Measurements from ENCODE around the gene SLC9A6. TPM values are rescaled to one million over a fixed set of nuclear protein-coding genes. Genes with fewer than 3 reads are reported as not detected.

SLC9A6 gene
- total RNA-seq, 1 donor from 2014 or later, result 16.7 TPM

DNA sequence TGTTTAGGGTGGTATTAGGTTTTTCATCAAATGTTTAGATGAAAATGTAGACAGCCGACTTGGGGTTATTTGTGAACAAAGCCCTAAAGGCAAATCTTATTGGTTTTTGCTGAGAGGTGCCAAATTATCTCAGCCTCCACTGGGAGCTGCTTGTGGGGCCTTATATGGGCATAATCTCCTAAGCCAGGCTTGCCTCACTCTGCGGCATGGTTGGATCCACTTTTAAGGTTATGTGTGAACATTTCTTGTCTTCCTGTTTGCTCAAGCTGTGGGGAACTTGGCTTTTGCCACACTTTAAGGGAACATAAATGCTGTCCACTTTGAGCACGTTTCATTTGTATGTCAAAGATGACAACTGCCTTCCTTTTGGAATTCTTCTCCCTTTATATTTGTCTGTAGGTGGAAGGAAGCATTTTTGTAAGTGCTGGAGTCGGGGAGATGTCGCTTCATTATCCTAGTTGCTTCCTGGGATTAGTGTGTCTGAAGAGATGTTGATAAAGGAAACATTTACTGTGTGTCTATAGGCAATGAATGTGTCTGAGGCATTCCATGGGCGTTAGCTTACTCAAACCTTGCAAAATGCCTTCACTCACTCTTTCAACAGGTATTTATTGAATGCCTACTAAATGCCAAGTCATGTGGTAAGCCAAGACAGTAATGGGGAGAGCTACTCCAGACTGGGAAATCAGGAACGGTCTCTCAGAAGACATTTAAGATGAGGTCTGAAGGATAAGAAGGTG is 78.3 kb downstream of the SLC9A6 start:
- no peaks in the 10 kb centered on the region for H3K36me3 Mint-ChIP-seq (ENCODE audit: low read depth)
- ChIA-PET CTCF (no interaction called here), POLR2A (interaction anchor here (0.6 kb wide), 1 partner anchor 12 kb away, joined by 3 read pairs; no protein-coding TSS in a partner anchor)
- DNase-seq, result no peak
- TF ChIP-seq, protein P1, sequence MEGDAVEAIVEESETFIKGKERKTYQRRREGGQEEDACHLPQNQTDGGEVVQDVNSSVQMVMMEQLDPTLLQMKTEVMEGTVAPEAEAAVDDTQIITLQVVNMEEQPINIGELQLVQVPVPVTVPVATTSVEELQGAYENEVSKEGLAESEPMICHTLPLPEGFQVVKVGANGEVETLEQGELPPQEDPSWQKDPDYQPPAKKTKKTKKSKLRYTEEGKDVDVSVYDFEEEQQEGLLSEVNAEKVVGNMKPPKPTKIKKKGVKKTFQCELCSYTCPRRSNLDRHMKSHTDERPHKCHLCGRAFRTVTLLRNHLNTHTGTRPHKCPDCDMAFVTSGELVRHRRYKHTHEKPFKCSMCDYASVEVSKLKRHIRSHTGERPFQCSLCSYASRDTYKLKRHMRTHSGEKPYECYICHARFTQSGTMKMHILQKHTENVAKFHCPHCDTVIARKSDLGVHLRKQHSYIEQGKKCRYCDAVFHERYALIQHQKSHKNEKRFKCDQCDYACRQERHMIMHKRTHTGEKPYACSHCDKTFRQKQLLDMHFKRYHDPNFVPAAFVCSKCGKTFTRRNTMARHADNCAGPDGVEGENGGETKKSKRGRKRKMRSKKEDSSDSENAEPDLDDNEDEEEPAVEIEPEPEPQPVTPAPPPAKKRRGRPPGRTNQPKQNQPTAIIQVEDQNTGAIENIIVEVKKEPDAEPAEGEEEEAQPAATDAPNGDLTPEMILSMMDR (IDR thresholded peaks at IDR 0.05), result no peak
- no peaks in the 10 kb centered on the region for H3K4me1 Mint-ChIP-seq
- no peaks in the 10 kb centered on the region for H3K9me3 Mint-ChIP-seq
- H3K4me3 Mint-ChIP-seq, result no peak overlapping the region
- peaks cover 4% of the 10 kb centered on the region for H3K27me3 Mint-ChIP-seq
- intact Hi-C loops (cut with micrococcal nuclease), result no loop called here
- no peak for ATAC-seq (ENCODE audit: low read depth)
- no peak overlapping the region for H3K27ac Mint-ChIP-seq

GRCh38 chrX:136064661-136065043 is 79.4 kb downstream of the SLC9A6 start:
- no peak for ATAC-seq (ENCODE audit: low read depth)
- TF ChIP-seq, protein P1 (IDR thresholded peaks at IDR 0.05), result no peak
- DNase-seq, result no peak
- ChIA-PET CTCF (no interaction called here), POLR2A (no interaction called here)
- Mint-ChIP-seq H3K4me3 (no peak overlapping the region), H3K36me3 (ENCODE audit: low read depth) (no peaks in the 10 kb centered on the region), H3K27ac (no peak overlapping the region), H3K9me3 (no peaks in the 10 kb centered on the region), H3K27me3 (peaks cover 4% of the 10 kb centered on the region), H3K4me1 (no peaks in the 10 kb centered on the region)
- intact Hi-C loops (cut with micrococcal nuclease), result no loop called here

DNA sequence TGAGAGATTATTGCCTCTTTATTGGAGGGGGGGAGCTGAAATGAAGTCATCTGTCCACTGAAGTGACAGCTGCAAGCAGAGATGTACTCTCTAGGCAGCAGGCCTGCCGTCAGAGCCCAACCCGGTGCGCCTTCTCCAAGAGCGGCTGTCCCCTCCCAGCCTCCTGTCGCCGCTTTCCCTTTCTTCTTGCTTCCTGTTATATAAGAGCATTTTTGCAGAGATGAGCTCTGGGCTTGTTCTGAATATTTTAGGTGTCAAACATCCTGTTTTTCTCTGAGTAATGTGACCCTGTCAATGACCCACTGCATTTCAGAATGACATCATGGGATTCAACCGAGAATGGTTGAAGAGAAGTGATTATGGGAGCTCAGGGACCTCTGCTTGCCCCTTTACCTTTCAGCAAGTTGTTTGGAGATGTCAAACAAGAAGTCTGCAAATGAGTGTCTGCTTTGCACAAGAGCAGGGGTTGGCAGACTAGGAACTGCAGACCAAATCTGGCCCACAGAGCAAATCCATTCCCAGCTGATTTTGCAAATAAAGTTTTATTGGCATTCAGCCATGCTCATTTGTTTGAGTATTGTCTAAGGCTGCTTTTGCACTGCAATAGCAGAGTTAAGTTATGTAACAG is 79.9 kb downstream of the SLC9A6 start:
- Mint-ChIP-seq H3K4me1 (no peaks in the 10 kb centered on the region), H3K9me3 (no peaks in the 10 kb centered on the region), H3K36me3 (ENCODE audit: low read depth) (no peaks in the 10 kb centered on the region), H3K4me3 (no peak overlapping the region), H3K27me3 (peaks cover 4% of the 10 kb centered on the region), H3K27ac (no peak overlapping the region)
- ATAC-seq (ENCODE audit: low read depth) (no peak), DNase-seq (no peak)
- intact Hi-C loops (cut with micrococcal nuclease), result no loop called here
- TF ChIP-seq, protein P1 (IDR thresholded peaks at IDR 0.05), result no peak
- CTCF ChIA-PET, result no interaction called here
- POLR2A ChIA-PET, result no interaction called here

DNA sequence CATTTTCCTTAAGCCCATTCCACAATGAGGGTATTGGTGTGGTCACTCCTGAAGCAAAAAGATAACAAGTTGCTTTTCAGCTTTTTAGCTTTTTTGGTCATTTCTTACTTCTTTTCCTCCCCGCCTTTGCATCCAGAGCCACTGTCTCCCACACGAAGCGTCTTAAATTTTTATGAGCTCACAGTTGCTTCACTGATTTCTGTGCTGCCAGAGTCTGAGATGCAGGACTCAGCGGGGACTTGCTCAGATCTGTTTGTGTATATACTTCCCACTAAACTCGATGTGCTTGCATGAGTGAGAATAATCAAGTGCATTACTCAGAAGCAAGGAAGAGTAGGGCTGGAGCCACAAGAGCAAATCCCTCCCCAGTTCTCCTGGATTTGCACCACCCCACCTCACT is 81.9 kb downstream of the SLC9A6 start:
- Mint-ChIP-seq H3K36me3 (ENCODE audit: low read depth) (no peaks in the 10 kb centered on the region), H3K27me3 (peaks cover 4% of the 10 kb centered on the region), H3K4me1 (peaks cover 9% of the 10 kb centered on the region), H3K27ac (no peak overlapping the region), H3K9me3 (no peaks in the 10 kb centered on the region), H3K4me3 (no peak overlapping the region)
- ChIA-PET CTCF (no interaction called here), POLR2A (no interaction called here)
- TF ChIP-seq, protein P1 (IDR thresholded peaks at IDR 0.05), result no peak
- DNase-seq, result no peak
- ATAC-seq (ENCODE audit: low read depth), result no peak
- intact Hi-C loops (cut with micrococcal nuclease), result no loop called here

DNA sequence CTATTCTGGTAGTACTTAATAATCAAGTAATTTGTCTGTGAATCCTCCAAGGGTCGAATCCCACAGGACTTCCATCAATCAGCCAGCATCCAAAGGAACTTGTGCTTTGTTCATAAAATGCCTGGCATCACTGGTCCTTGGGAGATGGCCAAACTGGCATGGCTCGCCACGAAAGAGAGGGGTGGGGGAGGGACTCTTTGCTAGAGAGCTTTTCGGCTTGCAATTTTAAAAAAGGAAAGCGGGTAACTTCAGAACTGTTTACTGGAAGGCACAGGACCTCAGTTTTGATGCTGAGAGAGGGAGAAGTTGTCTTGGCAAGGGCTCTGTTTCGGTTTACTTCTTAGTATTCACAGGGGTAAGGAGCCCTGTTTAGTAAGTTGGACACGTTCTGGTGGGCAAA is 82.7 kb downstream of the SLC9A6 start:
- no peak overlapping the region for H3K27ac Mint-ChIP-seq
- CTCF ChIA-PET, result no interaction called here
- POLR2A ChIA-PET, result no interaction called here
- H3K36me3 Mint-ChIP-seq (ENCODE audit: low read depth), result no peaks in the 10 kb centered on the region
- peaks cover 4% of the 10 kb centered on the region for H3K27me3 Mint-ChIP-seq
- intact Hi-C loops (cut with micrococcal nuclease), result no loop called here
- ATAC-seq (ENCODE audit: low read depth), result no peak
- no peaks in the 10 kb centered on the region for H3K9me3 Mint-ChIP-seq
- DNase-seq, result no peak
- H3K4me1 Mint-ChIP-seq, result peaks cover 9% of the 10 kb centered on the region
- TF ChIP-seq, protein P1 (IDR thresholded peaks at IDR 0.05), result no peak
- no peak overlapping the region for H3K4me3 Mint-ChIP-seq

Data from activated B cell treated with CpG ODN at 0.5 μM for 24 hours (primary cell).